ENCODE results near the gene PDGFC.

- TF ChIP-seq POLR2A (IDR thresholded peaks at IDR 0.05), result no peak
- TF ChIP-seq CTCF (IDR thresholded peaks at IDR 0.05), result no peak
Measured at GRCh38 chr4:156870861-156871260, 100.7 kb downstream of the PDGFC start.
